ENCODE measurements around the gene SLC2A9.

Gene SLC2A9

GRCh38 chr4:10028910-10029309 is 7.6 kb upstream of the SLC2A9 start:
- no peaks in the 10 kb centered on the region; the same call in 1 of the 2 replicates for H3K27me3 ChIP-seq (replicated peaks; ENCODE audit: control insufficient read depth, insufficient read depth, low read length)
- no peak for DNase-seq (ENCODE audit: extremely low read depth, insufficient read length)
- H3K36me3 ChIP-seq (ENCODE audit: control insufficient read depth, insufficient read depth, low read length): no peaks in the 10 kb centered on the region
- TF ChIP-seq CTCF (IDR thresholded peaks at IDR 0.05; ENCODE audit: insufficient read depth, low read length, poor library complexity, severe bottlenecking): no peak
- H3K4me3 ChIP-seq (replicated peaks; ENCODE audit: low read depth, low read length): no peak overlapping the region

GRCh38 chr4:10026485-10026884 is 5.2 kb upstream of the SLC2A9 start:
- no peak for TF ChIP-seq CTCF (IDR thresholded peaks at IDR 0.05; ENCODE audit: insufficient read depth, low read length, poor library complexity, severe bottlenecking)
- no peak overlapping the region for H3K4me3 ChIP-seq (replicated peaks; ENCODE audit: low read depth, low read length)
- DNase-seq (ENCODE audit: extremely low read depth, insufficient read length): no peak
- no peaks in the 10 kb centered on the region; the same call in 1 of the 2 replicates for H3K27me3 ChIP-seq (replicated peaks; ENCODE audit: control insufficient read depth, insufficient read depth, low read length)
- H3K36me3 ChIP-seq (ENCODE audit: control insufficient read depth, insufficient read depth, low read length): no peaks in the 10 kb centered on the region

- no peak for TF ChIP-seq CTCF (IDR thresholded peaks at IDR 0.05; ENCODE audit: insufficient read depth, low read length, poor library complexity, severe bottlenecking)
- Histone ChIP-seq H3K27me3 (replicated peaks; ENCODE audit: control insufficient read depth, insufficient read depth, low read length) (no peaks in the 10 kb centered on the region; the same call in 1 of the 2 replicates), H3K36me3 (ENCODE audit: control insufficient read depth, insufficient read depth, low read length) (no peaks in the 10 kb centered on the region), H3K4me3 (replicated peaks; ENCODE audit: low read depth, low read length) (no peak overlapping the region)
- DNase-seq (ENCODE audit: extremely low read depth, insufficient read length): no peak
These were observed 4.0 kb upstream of the SLC2A9 start for GRCh38 chr4:10025230-10025806.

- no peak for TF ChIP-seq CTCF (IDR thresholded peaks at IDR 0.05; ENCODE audit: insufficient read depth, low read length, poor library complexity, severe bottlenecking)
- H3K36me3 ChIP-seq (ENCODE audit: control insufficient read depth, insufficient read depth, low read length): no peaks in the 10 kb centered on the region
- no peak for DNase-seq (ENCODE audit: extremely low read depth, insufficient read length)
- no peaks in the 10 kb centered on the region; the same call in 1 of the 2 replicates for H3K27me3 ChIP-seq (replicated peaks; ENCODE audit: control insufficient read depth, insufficient read depth, low read length)
- H3K4me3 ChIP-seq (replicated peaks; ENCODE audit: low read depth, low read length): no peak overlapping the region
These were observed 3.0 kb upstream of the SLC2A9 start for GRCh38 chr4:10024303-10024702.

- no peaks in the 10 kb centered on the region; the same call in 1 of the 2 replicates for H3K27me3 ChIP-seq (replicated peaks; ENCODE audit: control insufficient read depth, insufficient read depth, low read length)
- H3K36me3 ChIP-seq (ENCODE audit: control insufficient read depth, insufficient read depth, low read length): no peaks in the 10 kb centered on the region
- TF ChIP-seq CTCF (IDR thresholded peaks at IDR 0.05; ENCODE audit: insufficient read depth, low read length, poor library complexity, severe bottlenecking): no peak
- H3K4me3 ChIP-seq (replicated peaks; ENCODE audit: low read depth, low read length): no peak overlapping the region
- no peak for DNase-seq (ENCODE audit: extremely low read depth, insufficient read length)
These were observed 2.5 kb upstream of the SLC2A9 start for GRCh38 chr4:10023806-10024205.

GRCh38 chr4:10023050-10023419 is 1.7 kb upstream of the SLC2A9 start:
- DNase-seq (ENCODE audit: extremely low read depth, insufficient read length): no peak
- TF ChIP-seq CTCF (IDR thresholded peaks at IDR 0.05; ENCODE audit: insufficient read depth, low read length, poor library complexity, severe bottlenecking): no peak
- Histone ChIP-seq H3K36me3 (ENCODE audit: control insufficient read depth, insufficient read depth, low read length) (no peaks in the 10 kb centered on the region), H3K4me3 (replicated peaks; ENCODE audit: low read depth, low read length) (no peak overlapping the region), H3K27me3 (replicated peaks; ENCODE audit: control insufficient read depth, insufficient read depth, low read length) (no peaks in the 10 kb centered on the region; the same call in 1 of the 2 replicates)
